IPS DF 6.9 (cell line): ENCODE results near the gene ASF1B.

Source experiments
- DNase-seq: peaks from one replicate; pipeline ENCODE4 v3.0.0-alpha.2; 2013; ENCODE audit warnings: low read depth, low spot score
- H3K27ac ChIP-seq: one replicate; pipeline ENCODE4 v1.5.1; 2013; ENCODE audit warnings: low read length, control low read depth
- H3K27me3 ChIP-seq: 2 replicates; pipeline ENCODE4 v1.6.1; 2013; ENCODE audit warnings: mild to moderate bottlenecking, low read length; ENCODE audit not compliant: control insufficient read depth, insufficient read depth
- H3K36me3 ChIP-seq: 2 replicates; pipeline ENCODE4 v1.6.1; 2013; ENCODE audit warnings: low read length; ENCODE audit not compliant: control insufficient read depth, insufficient read depth
- H3K4me1 ChIP-seq: 2 replicates; pipeline ENCODE4 v1.6.1; 2013; ENCODE audit warnings: low read length; ENCODE audit not compliant: control insufficient read depth, insufficient read depth
- H3K4me3 ChIP-seq: 2 replicates; pipeline ENCODE4 v1.5.1; 2013; ENCODE audit warnings: mild to moderate bottlenecking, low read length
- H3K9me3 ChIP-seq: 2 replicates; pipeline ENCODE4 v1.6.1; 2013; ENCODE audit warnings: low read length, inconsistent platforms; ENCODE audit not compliant: control insufficient read depth, insufficient read depth
- WGBS: extraction: QIAGEN DNeasy Blood & Tissue Kit; methylation state at CpG from one replicate; pipeline ENCODE4 v1.1.7; 2013; ENCODE audit warnings: mixed read lengths, missing lambda C conversion rate; ENCODE audit not compliant: insufficient read length, insufficient coverage; 5-methylcytosine and 5-hydroxymethylcytosine counted together

The ASF1B gene

DNA sequence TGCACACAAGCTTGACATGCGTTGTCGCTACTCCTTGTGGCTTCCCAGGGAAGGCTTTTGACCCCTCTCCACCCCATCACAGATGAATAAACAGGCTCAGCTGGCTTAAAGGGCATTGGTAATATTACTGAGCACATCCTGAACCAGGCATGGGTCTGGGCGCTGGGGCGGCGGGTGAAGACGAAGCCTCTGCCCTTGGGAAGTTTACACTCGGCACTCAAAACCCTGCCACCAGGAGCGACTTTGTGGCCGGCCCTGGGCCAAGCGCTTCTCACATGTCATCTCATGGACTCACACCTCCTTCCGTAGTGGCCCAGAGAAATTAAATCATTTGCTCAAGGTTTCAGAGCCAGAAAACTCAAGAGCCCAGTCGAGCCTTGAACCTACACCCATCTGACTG is 32.6 kb upstream of the ASF1B start:
- Histone ChIP-seq H3K4me1 (no peaks in the 10 kb centered on the region; the same call in 1 of the 2 replicates), H3K36me3 (peaks cover 27% of the 10 kb centered on the region), H3K27me3 (no peaks in the 10 kb centered on the region), H3K9me3 (no peaks in the 10 kb centered on the region), H3K27ac (no peak overlapping the region), H3K4me3 (no peak overlapping the region)
- no CpG with 5 or more reads among the region's 12 CpGs for WGBS
- DNase-seq: no peak

GRCh38 chr19:14168259-14168972 is 32.0 kb upstream of the ASF1B start:
- Histone ChIP-seq H3K4me3 (no peak overlapping the region), H3K4me1 (no peaks in the 10 kb centered on the region; the same call in 1 of the 2 replicates), H3K36me3 (peaks cover 26% of the 10 kb centered on the region), H3K27ac (no peak overlapping the region), H3K9me3 (no peaks in the 10 kb centered on the region), H3K27me3 (no peaks in the 10 kb centered on the region)
- no CpG with 5 or more reads among the region's 19 CpGs for WGBS
- no peak for DNase-seq

DNA sequence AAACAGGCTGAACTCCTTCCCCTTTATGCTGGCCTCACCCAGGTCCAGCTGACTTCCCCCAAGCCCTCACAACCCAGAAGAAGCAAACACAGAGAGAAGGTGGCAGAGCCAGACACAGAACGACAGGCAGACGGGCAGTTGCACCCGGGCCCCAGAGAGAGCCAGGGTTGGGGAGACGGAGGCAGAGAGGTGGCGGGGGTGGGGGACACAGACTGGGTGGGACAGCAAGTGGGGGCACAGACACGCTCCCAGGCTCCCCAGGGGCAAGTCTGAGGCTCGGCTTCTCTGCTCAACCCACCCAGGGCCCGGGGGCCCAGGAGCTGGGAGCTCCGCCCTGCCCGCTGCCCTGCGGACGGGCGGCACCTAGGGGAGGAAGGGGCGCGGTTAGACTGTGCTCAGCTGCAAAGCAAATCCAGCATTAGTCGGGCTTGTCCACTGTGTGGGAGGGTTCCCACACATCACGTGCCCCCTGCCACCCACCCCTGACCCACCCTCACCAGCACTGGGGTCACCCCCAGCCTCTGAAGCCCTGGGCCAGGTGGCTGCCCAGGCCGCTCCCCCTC is 31.3 kb upstream of the ASF1B start:
- Histone ChIP-seq H3K27me3 (no peaks in the 10 kb centered on the region), H3K4me1 (no peaks in the 10 kb centered on the region; the same call in 1 of the 2 replicates), H3K9me3 (no peaks in the 10 kb centered on the region), H3K36me3 (peaks cover 31% of the 10 kb centered on the region), H3K27ac (no peak overlapping the region), H3K4me3 (no peak overlapping the region; the same call in 1 of the 2 replicates)
- WGBS: no CpG with 5 or more reads among the region's 18 CpGs
- DNase-seq: no peak

- no CpG with 5 or more reads among the region's 12 CpGs for WGBS
- no peak for DNase-seq
- no peak overlapping the region for H3K27ac ChIP-seq
- H3K4me3 ChIP-seq: no peak overlapping the region
- H3K36me3 ChIP-seq: peaks cover 33% of the 10 kb centered on the region
- H3K9me3 ChIP-seq: no peaks in the 10 kb centered on the region
- no peaks in the 10 kb centered on the region; the same call in 1 of the 2 replicates for H3K4me1 ChIP-seq
- H3K27me3 ChIP-seq: no peaks in the 10 kb centered on the region
Measured at GRCh38 chr19:14166999-14167575, 30.7 kb upstream of the ASF1B start.

DNA sequence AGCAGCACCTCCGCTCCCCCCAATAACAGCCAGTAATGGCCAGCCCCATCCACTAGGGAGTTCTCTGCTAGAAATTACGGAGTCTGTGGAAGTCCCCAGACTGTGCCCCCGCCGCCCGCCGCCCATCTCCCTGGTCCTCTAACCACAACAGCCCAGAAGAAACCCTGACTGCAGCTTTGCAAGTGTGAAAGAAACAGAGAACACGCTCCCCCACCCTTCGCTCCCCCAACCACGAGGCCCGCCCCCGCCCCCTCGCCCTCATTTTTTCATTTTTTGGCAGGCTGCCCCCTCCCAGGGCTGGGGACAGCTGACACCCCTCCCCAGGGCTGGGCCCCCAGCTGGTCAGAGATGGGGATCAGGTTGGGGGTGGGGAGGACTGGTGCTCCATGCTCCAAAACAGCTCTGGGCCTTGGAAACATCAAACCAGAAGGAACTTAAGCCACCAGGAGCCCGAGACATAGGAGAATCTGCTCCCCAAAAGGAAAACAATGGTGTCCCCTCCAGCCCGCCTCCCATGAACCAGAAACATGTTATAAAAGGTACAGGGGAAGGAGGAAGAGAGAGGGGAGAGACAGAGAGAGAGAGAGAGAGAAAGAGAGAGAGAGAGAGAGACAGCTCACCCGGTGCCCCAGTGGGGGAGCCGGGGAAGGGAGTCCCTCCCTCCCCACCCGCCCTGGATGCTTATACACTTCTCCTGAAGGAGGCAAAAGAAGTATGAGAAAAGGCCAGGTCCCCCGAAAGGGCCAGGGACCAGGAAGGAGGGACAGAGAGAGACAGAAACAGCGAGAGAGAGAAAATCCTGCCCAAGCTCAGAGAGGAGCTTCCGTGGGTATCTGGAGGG is 29.8 kb upstream of the ASF1B start:
- Histone ChIP-seq H3K4me3 (no peak overlapping the region), H3K36me3 (peaks cover 33% of the 10 kb centered on the region), H3K4me1 (no peaks in the 10 kb centered on the region; the same call in 1 of the 2 replicates)

DNA sequence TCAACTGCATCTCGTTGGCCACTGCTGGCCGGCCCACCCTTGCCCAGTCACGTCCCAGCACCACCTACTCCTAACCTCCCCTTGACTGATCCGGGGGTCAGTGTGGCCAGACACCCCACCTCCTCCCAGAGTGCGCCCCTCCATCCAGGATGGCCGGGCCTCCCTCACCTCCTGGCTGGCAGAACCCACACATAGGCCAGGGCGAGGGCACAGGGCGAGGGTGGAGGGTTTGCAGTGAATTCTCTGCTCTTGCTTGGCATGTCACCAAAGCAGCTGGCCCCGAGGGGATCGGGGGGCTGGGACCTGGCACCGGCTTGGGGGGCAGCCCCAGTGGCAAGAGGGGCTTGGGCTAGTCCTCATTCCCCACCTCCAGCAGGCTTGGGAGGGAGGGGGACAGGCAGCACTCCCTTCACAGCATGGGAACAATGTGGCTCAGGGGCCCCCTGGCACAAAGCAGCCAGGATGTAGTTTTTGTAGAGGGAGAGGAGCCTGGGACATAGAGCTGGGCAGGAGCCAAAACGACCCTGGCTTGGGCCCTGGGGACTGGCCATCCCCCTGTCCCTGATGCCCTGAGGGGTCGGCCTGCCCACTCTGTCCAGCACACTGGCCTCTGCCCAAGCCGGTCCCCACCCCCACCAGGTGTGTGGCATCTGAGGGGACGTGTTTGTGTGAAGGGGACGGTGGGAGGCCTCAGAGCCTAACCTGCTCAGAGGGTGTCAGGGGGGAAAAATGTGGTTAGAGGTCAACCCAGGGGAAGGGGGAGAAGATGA is 28.5 kb upstream of the ASF1B start:
- no peak overlapping the region for H3K27ac ChIP-seq
- H3K4me1 ChIP-seq: no peaks in the 10 kb centered on the region; the same call in 1 of the 2 replicates
- H3K27me3 ChIP-seq: no peaks in the 10 kb centered on the region
- H3K4me3 ChIP-seq: no peak overlapping the region
- DNase-seq: no peak
- no peaks in the 10 kb centered on the region for H3K9me3 ChIP-seq
- H3K36me3 ChIP-seq: peaks cover 32% of the 10 kb centered on the region
- WGBS: no CpG with 5 or more reads among the region's 16 CpGs

More for the DNA sequence above, 29.8 kb upstream of the ASF1B start:
- no peaks in the 10 kb centered on the region for H3K9me3 ChIP-seq
- no peaks in the 10 kb centered on the region for H3K27me3 ChIP-seq
- no CpG with 5 or more reads among the region's 20 CpGs for WGBS
- no peak overlapping the region for H3K27ac ChIP-seq
- DNase-seq: no peak

DNA sequence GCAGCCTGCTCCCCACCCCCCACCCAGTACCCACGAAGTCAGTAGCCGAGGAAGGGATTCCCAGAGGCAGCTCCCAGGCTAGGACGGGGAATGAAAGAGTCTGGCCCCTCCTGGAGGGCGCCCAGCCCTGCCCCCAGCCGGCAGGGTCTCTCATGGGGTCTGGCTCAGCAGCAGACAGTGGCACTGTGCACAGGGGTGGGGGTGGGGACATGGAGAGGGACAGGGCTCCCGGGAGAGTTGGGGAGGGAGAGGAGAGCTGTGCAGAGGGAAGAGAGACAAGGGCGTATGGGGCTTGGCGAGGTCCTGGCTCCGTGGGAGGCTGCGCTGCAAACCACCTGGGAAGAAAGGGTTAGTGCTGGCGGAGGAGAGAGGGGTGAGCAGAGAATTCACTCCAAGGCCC is 27.7 kb upstream of the ASF1B start:
- H3K27me3 ChIP-seq: no peaks in the 10 kb centered on the region
- H3K4me1 ChIP-seq: no peaks in the 10 kb centered on the region; the same call in 1 of the 2 replicates
- peaks cover 36% of the 10 kb centered on the region for H3K36me3 ChIP-seq
- no peaks in the 10 kb centered on the region for H3K9me3 ChIP-seq
- no CpG with 5 or more reads among the region's 11 CpGs for WGBS
- H3K4me3 ChIP-seq: no peak overlapping the region
- H3K27ac ChIP-seq: no peak overlapping the region
- DNase-seq: no peak

DNA sequence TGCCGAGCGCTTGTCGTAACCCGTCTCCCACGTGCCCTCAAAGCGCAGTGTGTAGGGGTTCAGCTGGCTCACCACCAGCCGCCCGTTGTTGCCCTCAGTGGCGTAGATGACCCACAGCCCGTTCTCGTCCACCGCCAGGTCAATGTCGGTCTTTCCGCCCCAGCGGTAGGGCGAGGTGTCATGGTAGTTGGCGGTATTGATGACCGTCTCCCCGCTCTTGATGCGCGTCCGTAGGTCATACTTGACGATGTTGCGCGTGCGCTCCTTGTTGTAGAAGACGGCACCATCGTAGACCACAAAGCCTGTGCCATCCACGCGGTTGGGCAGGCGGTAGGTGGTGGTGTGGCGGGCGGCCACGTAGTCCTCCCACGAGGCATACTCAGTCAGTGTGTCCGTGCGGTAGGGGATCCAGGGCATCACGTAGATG is 26.5 kb upstream of the ASF1B start:
- no CpG with 5 or more reads among the region's 38 CpGs for WGBS
- H3K9me3 ChIP-seq: no peaks in the 10 kb centered on the region
- DNase-seq: no peak

DNA sequence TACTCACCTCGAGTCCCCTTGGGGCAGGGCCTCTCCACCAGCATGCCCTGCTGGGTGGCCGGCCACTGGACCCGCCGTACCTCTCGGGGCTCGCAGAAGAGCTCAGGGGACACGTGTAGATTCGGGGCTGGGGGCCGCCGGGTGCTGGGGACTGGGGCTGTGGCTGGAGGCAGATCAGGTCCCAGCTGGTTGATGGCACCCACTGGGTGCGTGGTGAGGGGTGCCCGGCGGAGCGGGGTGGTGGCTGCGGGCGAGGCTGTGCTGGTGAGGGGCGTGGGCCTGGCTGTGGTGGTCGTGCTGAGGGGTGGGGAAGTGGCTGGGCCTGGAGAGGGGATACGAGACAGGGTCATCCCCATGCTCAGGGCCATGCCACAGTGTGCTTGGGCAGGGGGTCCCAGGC is 24.9 kb upstream of the ASF1B start:
- Histone ChIP-seq H3K36me3 (peaks cover 58% of the 10 kb centered on the region), H3K27me3 (no peaks in the 10 kb centered on the region), H3K4me3 (no peak overlapping the region), H3K27ac (no peak overlapping the region), H3K4me1 (no peaks in the 10 kb centered on the region; the same call in 1 of the 2 replicates), H3K9me3 (no peaks in the 10 kb centered on the region)
- DNase-seq: no peak
- no CpG with 5 or more reads among the region's 19 CpGs for WGBS

More for the DNA sequence above, 26.5 kb upstream of the ASF1B start:
- H3K27ac ChIP-seq: no peak overlapping the region
- H3K4me1 ChIP-seq: no peaks in the 10 kb centered on the region; the same call in 1 of the 2 replicates
- H3K27me3 ChIP-seq: no peaks in the 10 kb centered on the region
- H3K36me3 ChIP-seq: peaks cover 44% of the 10 kb centered on the region
- no peak overlapping the region for H3K4me3 ChIP-seq
